Neural crest cell (in vitro differentiated cells): ENCODE measurements around the gene GUCD1. TPM values are rescaled to one million over a fixed set of nuclear protein-coding genes. Genes with fewer than 3 reads are reported as not detected.

Experiments
- DNase-seq: peaks from one replicate; pipeline ENCODE4 v3.0.0; 2021; ENCODE audit warnings: low read depth, mixed read lengths, low spot score
- H3K27ac Mint-ChIP-seq: one replicate; pipeline ENCODE4 v1.8.0; 2021; ENCODE audit warnings: mild to moderate bottlenecking, mixed read lengths; ENCODE audit not compliant: unreplicated experiment
- H3K27me3 Mint-ChIP-seq: 2 replicates; pipeline ENCODE4 v1.8.0; 2021; ENCODE audit warnings: low read depth, mild to moderate bottlenecking, mixed read lengths
- H3K36me3 Mint-ChIP-seq: 2 replicates; pipeline ENCODE4 v1.8.0; 2021; ENCODE audit warnings: low read depth, mild to moderate bottlenecking, mixed read lengths
- H3K4me1 Mint-ChIP-seq: 2 replicates; pipeline ENCODE4 v1.8.0; 2021; ENCODE audit warnings: mixed read lengths
- H3K4me3 Mint-ChIP-seq: one replicate; pipeline ENCODE4 v1.8.0; 2021; ENCODE audit warnings: mild to moderate bottlenecking, mixed read lengths
- H3K9me3 Mint-ChIP-seq: 2 replicates; pipeline ENCODE4 v1.8.0; 2021; ENCODE audit warnings: mixed read lengths
- CTCF ChIP-seq: fragments of 200-600 bp; sonication (generic); conservative IDR thresholded peaks from 2 replicates; pipeline ENCODE4 v1.5.0; 2021; ENCODE audit warnings: antibody characterized with exemption, mild to moderate bottlenecking
- total RNA-seq: library from RNA; stranded (reverse); gene quantifications from 2 replicates; pipeline ENCODE4 v1.2.1, GENCODE V29; 2021

GUCD1 gene
- total RNA-seq, 1 donor from 2014 or later = 94.9 TPM

GRCh38 chr22:24507716-24508115 is 47.2 kb downstream of the GUCD1 start:
- peaks cover 26% of the 10 kb centered on the region for H3K4me1 Mint-ChIP-seq

GRCh38 chr22:24506802-24507438 is 48.0 kb downstream of the GUCD1 start:
- TF ChIP-seq CTCF = no peak
- no peak overlapping the region for H3K27ac Mint-ChIP-seq
- no peaks in the 10 kb centered on the region for H3K9me3 Mint-ChIP-seq
- H3K27me3 Mint-ChIP-seq = peaks cover 13% of the 10 kb centered on the region
- no peaks in the 10 kb centered on the region for H3K36me3 Mint-ChIP-seq
- H3K4me1 Mint-ChIP-seq = peaks cover 30% of the 10 kb centered on the region
- H3K4me3 Mint-ChIP-seq = no peak overlapping the region
- no peak for DNase-seq

More at GRCh38 chr22:24507716-24508115, 47.2 kb downstream of the GUCD1 start:
- no peaks in the 10 kb centered on the region for H3K36me3 Mint-ChIP-seq
- no peak overlapping the region for H3K27ac Mint-ChIP-seq
- no peaks in the 10 kb centered on the region for H3K9me3 Mint-ChIP-seq
- H3K27me3 Mint-ChIP-seq = peaks cover 10% of the 10 kb centered on the region
- no peak for TF ChIP-seq CTCF
- H3K4me3 Mint-ChIP-seq = no peak overlapping the region
- DNase-seq = no peak

- TF ChIP-seq CTCF = no peak
- peaks cover 18% of the 10 kb centered on the region for H3K27me3 Mint-ChIP-seq
- no peak for DNase-seq
- peaks cover 32% of the 10 kb centered on the region for H3K4me1 Mint-ChIP-seq
- H3K27ac Mint-ChIP-seq = no peak overlapping the region
- H3K36me3 Mint-ChIP-seq = no peaks in the 10 kb centered on the region
- H3K4me3 Mint-ChIP-seq = no peak overlapping the region
- H3K9me3 Mint-ChIP-seq = no peaks in the 10 kb centered on the region
Measured at GRCh38 chr22:24504956-24505736, 49.8 kb downstream of the GUCD1 start.

- H3K27me3 Mint-ChIP-seq = peaks cover 21% of the 10 kb centered on the region
- no peak overlapping the region for H3K4me3 Mint-ChIP-seq
- no peak overlapping the region for H3K27ac Mint-ChIP-seq
- H3K4me1 Mint-ChIP-seq = peaks cover 35% of the 10 kb centered on the region
- H3K36me3 Mint-ChIP-seq = no peaks in the 10 kb centered on the region
- no peak for DNase-seq
- H3K9me3 Mint-ChIP-seq = no peaks in the 10 kb centered on the region
- TF ChIP-seq CTCF = no peak
Measured at GRCh38 chr22:24504540-24504939, 50.4 kb downstream of the GUCD1 start.

- Mint-ChIP-seq H3K27me3 (peaks cover 23% of the 10 kb centered on the region), H3K4me3 (no peak overlapping the region), H3K36me3 (no peaks in the 10 kb centered on the region), H3K9me3 (no peaks in the 10 kb centered on the region), H3K4me1 (peaks cover 35% of the 10 kb centered on the region), H3K27ac (no peak overlapping the region)
- DNase-seq = no peak
- no peak for TF ChIP-seq CTCF
Measured at GRCh38 chr22:24503843-24504338, 51.0 kb downstream of the GUCD1 start.
